IMR-90 (cell line): ENCODE results near the gene HS6ST3. TPM values are rescaled to one million over a fixed set of nuclear protein-coding genes. Genes with fewer than 3 reads are reported as not detected.

Experiments used
- ATAC-seq: fragments of 200-7000 bp; cut with Tn5 transposase; 2 replicates; pipeline ENCODE4 v1.9.1; 2020; ENCODE audit warnings: low read depth, mild to moderate bottlenecking, moderate library complexity
- BruUV-seq: library from RNA; stranded (reverse); fragments of 400-500 nt; replicated peaks from 2 replicates; lab custom pipeline; 2021; lab: Mats Ljungman, UMichigan
- CTCF ChIA-PET: fragments of 300-600 bp; formaldehyde crosslinking; extraction: SDS; loops from one replicate; lab custom pipeline; 2021; ENCODE audit warnings: antibody characterized with exemption; lab: Yijun Ruan, JAX
- POLR2A ChIA-PET: fragments of 300-600 bp; sonication (Branson Sonifier 250); formaldehyde crosslinking; loops from one replicate; lab custom pipeline; 2022; ENCODE audit warnings: antibody characterized with exemption; ENCODE audit not compliant: unreplicated experiment; lab: Charles Lee
- DNase-seq: peaks from one replicate; pipeline ENCODE4 v3.0.0; 2013
- H2AFZ ChIP-seq: replicated peaks from 2 replicates; pipeline ENCODE3; 2013; ENCODE audit warnings: low read length, mild to moderate bottlenecking; ENCODE audit not compliant: poor library complexity
- H2AK5ac ChIP-seq: 2 replicates; pipeline ENCODE4 v1.6.1; 2013; ENCODE audit warnings: low read depth, low read length, inconsistent platforms
- H2AK9ac ChIP-seq: replicated peaks from 2 replicates; pipeline ENCODE3; 2013; ENCODE audit warnings: mild to moderate bottlenecking, low read depth, low read length, moderate library complexity; ENCODE audit not compliant: poor library complexity
- H2BK120ac ChIP-seq: 2 replicates; pipeline ENCODE4 v1.6.1; 2013; ENCODE audit warnings: low read depth, low read length, inconsistent platforms
- H2BK15ac ChIP-seq: 3 replicates; pipeline ENCODE4 v1.6.1; 2013; ENCODE audit warnings: low read depth, low read length, inconsistent platforms
- H2BK20ac ChIP-seq: 2 replicates; pipeline ENCODE4 v1.6.1; 2013; ENCODE audit warnings: low read depth, mild to moderate bottlenecking, inconsistent platforms, low read length, moderate library complexity
- H2BK5ac ChIP-seq: 2 replicates; pipeline ENCODE4 v1.6.1; 2013; ENCODE audit warnings: mild to moderate bottlenecking, low read depth, low read length, inconsistent platforms; ENCODE audit not compliant: poor library complexity, severe bottlenecking
- H3K14ac ChIP-seq: replicated peaks from 2 replicates; pipeline ENCODE4 v1.6.1; 2013; ENCODE audit warnings: low read depth, low read length, inconsistent platforms
- H3K18ac ChIP-seq: 2 replicates; pipeline ENCODE4 v1.6.1; 2013; ENCODE audit warnings: low read depth, low read length, control low read depth
- H3K23ac ChIP-seq: 2 replicates; pipeline ENCODE4 v1.6.1; 2013; ENCODE audit warnings: low read depth, low read length, inconsistent platforms
- H3K27ac ChIP-seq: 2 replicates; pipeline ENCODE4 v1.5.1; 2013; ENCODE audit warnings: mild to moderate bottlenecking, control low read depth, low read length; ENCODE audit not compliant: insufficient read depth
- H3K27me3 ChIP-seq: 2 replicates; pipeline ENCODE4 v1.6.1; 2013; ENCODE audit warnings: low read length; ENCODE audit not compliant: control insufficient read depth, insufficient read depth
- H3K36me3 ChIP-seq: 2 replicates; pipeline ENCODE4 v1.6.1; 2013; ENCODE audit warnings: low read length, mixed read lengths; ENCODE audit not compliant: control insufficient read depth, insufficient read depth
- H3K4ac ChIP-seq: 2 replicates; pipeline ENCODE4 v1.6.1; 2013; ENCODE audit warnings: low read depth, low read length, inconsistent platforms
- H3K4me1 ChIP-seq: 2 replicates; pipeline ENCODE4 v1.6.1; 2013; ENCODE audit warnings: low read length, mixed read lengths; ENCODE audit not compliant: control insufficient read depth, insufficient read depth
- H3K4me2 ChIP-seq: 2 replicates; pipeline ENCODE4 v1.6.1; 2013; ENCODE audit warnings: low read depth, mild to moderate bottlenecking, control low read depth, low read length, moderate library complexity
- H3K4me3 ChIP-seq: 2 replicates; pipeline ENCODE4 v1.5.1; 2013; ENCODE audit warnings: low read depth, mild to moderate bottlenecking, control low read depth, low read length, moderate library complexity; ENCODE audit not compliant: insufficient read depth
- H3K56ac ChIP-seq: 2 replicates; pipeline ENCODE4 v1.6.1; 2013; ENCODE audit warnings: low read length, inconsistent platforms; ENCODE audit not compliant: insufficient read depth; ENCODE audit errors: extremely low read depth
- H3K79me1 ChIP-seq, 2 experiments: 2 replicates each; pipeline ENCODE4 v1.6.1; 2013; ENCODE audit warnings: low read length in 2 of 2, inconsistent platforms in 1 of 2, low read depth in 1 of 2
- H3K9ac ChIP-seq: 2 replicates; pipeline ENCODE4 v1.6.1; 2013; ENCODE audit warnings: low read depth, low read length, control low read depth
- H3K9me1 ChIP-seq: 2 replicates; pipeline ENCODE4 v1.6.1; 2013; ENCODE audit warnings: low read length, inconsistent platforms; ENCODE audit not compliant: insufficient read depth
- H3K9me3 ChIP-seq: 2 replicates; pipeline ENCODE4 v1.6.1; 2013; ENCODE audit warnings: low read length; ENCODE audit not compliant: control insufficient read depth, insufficient read depth
- H4K20me1 ChIP-seq: 2 replicates; pipeline ENCODE4 v1.6.1; 2013; ENCODE audit warnings: low read length, inconsistent platforms; ENCODE audit not compliant: insufficient read depth
- H4K5ac ChIP-seq: 2 replicates; pipeline ENCODE4 v1.6.1; 2013; ENCODE audit warnings: mild to moderate bottlenecking, low read depth, low read length, control low read depth
- H4K8ac ChIP-seq, 2 experiments: 2 replicates each; pipeline ENCODE4 v1.6.1; 2013; ENCODE audit warnings: low read depth in 2 of 2, low read length in 2 of 2, control low read depth in 1 of 2, inconsistent platforms in 1 of 2
- H4K91ac ChIP-seq: 2 replicates; pipeline ENCODE4 v1.6.1; 2013; ENCODE audit warnings: low read depth, low read length, inconsistent platforms; ENCODE audit not compliant: insufficient read depth
- CHD1 ChIP-seq: IDR thresholded peaks from 2 replicates; pipeline ENCODE4 v1.6.1; 2012; ENCODE audit warnings: low read depth, low read length, improper control_type of control experiment
- FOS ChIP-seq: fragments of 150-350 bp; IDR thresholded peaks from 2 replicates; pipeline ENCODE4 v1.6.1; 2016; ENCODE audit warnings: low read depth, low read length
- MXI1 ChIP-seq: IDR thresholded peaks from 2 replicates; pipeline ENCODE4 v1.6.1; 2012; ENCODE audit warnings: low read depth, mild to moderate bottlenecking, low read length, moderate library complexity, borderline replicate concordance
- POLR2A ChIP-seq: IDR thresholded peaks from 2 replicates; pipeline ENCODE4 v1.6.1; 2012; ENCODE audit warnings: mild to moderate bottlenecking, low read depth, low read length
- RAD21 ChIP-seq: IDR thresholded peaks from 2 replicates; pipeline ENCODE4 v1.6.1; 2012; ENCODE audit warnings: low read length, improper control_type of control experiment
- RCOR1 ChIP-seq: IDR thresholded peaks from 2 replicates; pipeline ENCODE4 v1.6.1; 2012; ENCODE audit warnings: mild to moderate bottlenecking, low read length, improper control_type of control experiment; ENCODE audit not compliant: insufficient replicate concordance
- dilution Hi-C: fragments of 300-500 bp; cut with HindIII; formaldehyde crosslinking; loops from one replicate; pipeline ENCODE4 v1.14.3; 2018; ENCODE audit warnings: low sequenced_read_pairs; ENCODE audit not compliant: unreplicated experiment
- in situ Hi-C: fragments of 300-500 bp; cut with MboI; formaldehyde crosslinking; loops from 3 replicates; pipeline ENCODE4 v1.14.3; 2019; ENCODE audit warnings: low sequenced_read_pairs, inconsistent platforms, mixed read lengths
- intact Hi-C: fragments of 100-400 bp; cut with micrococcal nuclease; formaldehyde crosslinking; loops from 2 replicates; pipeline ENCODE4 v1.10.0; 2022
- polyA plus RNA-seq, 3 experiments: library from polyadenylated mRNA; depleted of rRNA; stranded (reverse); fragments of >200 nt; gene quantifications; 2 replicates each; pipeline ENCODE4 v1.2.3, GENCODE V29; 2012; ENCODE audit warnings: low replicate concordance in 1 of 3
- total RNA-seq: library from RNA; depleted of rRNA; stranded (reverse); fragments of >200 nt; gene quantifications from 2 replicates; pipeline ENCODE4 v1.2.3, GENCODE V29; 2012

Gene HS6ST3
- total and polyA plus RNA-seq, 2 of the 4 experiments (the other 2 are of a cell fraction): not detected

GRCh38 chr13:96677029-96677428 is 587.1 kb downstream of the HS6ST3 start:
- Histone ChIP-seq H3K9me1 (no peaks in the 10 kb centered on the region), H3K27me3 (no peaks in the 10 kb centered on the region), H2AFZ (no peak overlapping the region), H3K4me3 (no peak overlapping the region), H3K4ac (no peak overlapping the region), H3K14ac (no peak overlapping the region), H3K23ac (no peak overlapping the region), H2BK20ac (no peak overlapping the region), H3K4me2 (no peak overlapping the region), H2BK5ac (no peak overlapping the region), H3K79me1 (no peaks in the 10 kb centered on the region), H4K91ac (no peak overlapping the region), H3K36me3 (no peaks in the 10 kb centered on the region), H4K20me1 (no peaks in the 10 kb centered on the region), H2AK9ac (no peak overlapping the region), H2BK120ac (no peak overlapping the region), H4K5ac (no peak overlapping the region), H2BK15ac (no peak overlapping the region), H4K8ac (no peak overlapping the region), H3K18ac (no peak overlapping the region), H2AK5ac (no peak overlapping the region), H3K9me3 (peaks cover 10% of the 10 kb centered on the region; the same call in 1 of the 2 replicates), H3K27ac (no peak overlapping the region), H3K9ac (no peak overlapping the region), H3K4me1 (no peaks in the 10 kb centered on the region), H3K56ac (no peak overlapping the region)
- ChIA-PET CTCF (no interaction called here), POLR2A (no interaction called here)
- in situ Hi-C loops (no loop called here), intact Hi-C loops (no loop called here), dilution Hi-C loops (no loop called here)
- TF ChIP-seq FOS (no peak), MXI1 (no peak), RAD21 (no peak), POLR2A (no peak), CHD1 (no peak), RCOR1 (no peak)
- ATAC-seq (no peak), DNase-seq (no peak)
- no TSS peak for BruUV-seq
